H9 (cell line): ENCODE data around the gene ACP3. TPM values are rescaled to one million over a fixed set of nuclear protein-coding genes. Genes with fewer than 3 reads are reported as not detected.

ENCODE experiments used
- DNase-seq: peaks from one replicate; pipeline ENCODE4 v3.0.0-alpha.2; 2017
- H2AFZ ChIP-seq: one replicate; pipeline ENCODE4 v1.6.1; 2013; ENCODE audit warnings: mild to moderate bottlenecking, low read length, control low read depth, moderate library complexity
- H2AK5ac ChIP-seq: 2 replicates; pipeline ENCODE4 v1.6.1; 2013; ENCODE audit warnings: low read length, control low read depth, mixed read lengths; ENCODE audit not compliant: insufficient read length
- H2BK120ac ChIP-seq: one replicate; pipeline ENCODE4 v1.6.1; 2013; ENCODE audit warnings: low read depth, mild to moderate bottlenecking, low read length, control low read depth, inconsistent platforms; ENCODE audit not compliant: poor library complexity, severe bottlenecking
- H2BK12ac ChIP-seq: 2 replicates; pipeline ENCODE4 v1.6.1; 2013; ENCODE audit warnings: low read length, control low read depth, mixed read lengths, low read depth; ENCODE audit not compliant: insufficient read length
- H2BK15ac ChIP-seq: 2 replicates; pipeline ENCODE4 v1.6.1; 2013; ENCODE audit warnings: low read depth, low read length, control low read depth
- H2BK20ac ChIP-seq: one replicate; pipeline ENCODE4 v1.6.1; 2013; ENCODE audit warnings: low read depth, mild to moderate bottlenecking, low read length, control low read depth, inconsistent platforms; ENCODE audit not compliant: poor library complexity, severe bottlenecking
- H2BK5ac ChIP-seq: 2 replicates; pipeline ENCODE4 v1.6.1; 2013; ENCODE audit warnings: low read length, control low read depth, mixed read lengths; ENCODE audit not compliant: insufficient read length
- H3K14ac ChIP-seq: 2 replicates; pipeline ENCODE4 v1.6.1; 2013; ENCODE audit warnings: low read length, control low read depth; ENCODE audit not compliant: insufficient read depth
- H3K18ac ChIP-seq: 2 replicates; pipeline ENCODE4 v1.6.1; 2013; ENCODE audit warnings: low read depth, mild to moderate bottlenecking, mixed read lengths, low read length, control low read depth; ENCODE audit not compliant: insufficient read length
- H3K23ac ChIP-seq: 2 replicates; pipeline ENCODE4 v1.6.1; 2013; ENCODE audit warnings: low read length, control low read depth, mixed read lengths, low read depth; ENCODE audit not compliant: insufficient read length
- H3K23me2 ChIP-seq: 2 replicates; pipeline ENCODE4 v1.6.1; 2013; ENCODE audit warnings: low read depth, mild to moderate bottlenecking, mixed read lengths, low read length, control low read depth; ENCODE audit not compliant: insufficient read length, poor library complexity, severe bottlenecking
- H3K27ac ChIP-seq: 2 replicates; pipeline ENCODE4 v1.5.1; 2013; ENCODE audit warnings: low read length, control low read depth, mixed read lengths, low read depth; ENCODE audit not compliant: insufficient read length
- H3K27me3 ChIP-seq: 2 replicates; pipeline ENCODE4 v1.6.1; 2013; ENCODE audit warnings: low read length, control low read depth, inconsistent platforms; ENCODE audit not compliant: insufficient read depth
- H3K4ac ChIP-seq: 2 replicates; pipeline ENCODE4 v1.6.1; 2013; ENCODE audit warnings: low read depth, mild to moderate bottlenecking, control low read depth, inconsistent platforms, low read length, moderate library complexity
- H3K4me1 ChIP-seq: 2 replicates; pipeline ENCODE4 v1.6.1; 2013; ENCODE audit warnings: low read length, control low read depth, inconsistent platforms; ENCODE audit not compliant: insufficient read depth
- H3K4me2 ChIP-seq: 2 replicates; pipeline ENCODE4 v1.6.1; 2013; ENCODE audit warnings: low read length, control low read depth, mixed read lengths; ENCODE audit not compliant: insufficient read length, insufficient read depth
- H3K56ac ChIP-seq: 2 replicates; pipeline ENCODE4 v1.6.1; 2013; ENCODE audit warnings: low read depth, mild to moderate bottlenecking, mixed read lengths, low read length, control low read depth; ENCODE audit not compliant: insufficient read length
- H3K79me1 ChIP-seq: 2 replicates; pipeline ENCODE4 v1.6.1; 2013; ENCODE audit warnings: low read depth, mild to moderate bottlenecking, moderate library complexity, low read length, control low read depth, inconsistent platforms; ENCODE audit not compliant: insufficient read depth, poor library complexity, severe bottlenecking
- H3K79me2 ChIP-seq: 2 replicates; pipeline ENCODE4 v1.6.1; 2013; ENCODE audit warnings: low read length, control low read depth, inconsistent platforms; ENCODE audit not compliant: insufficient read depth
- H3K9ac ChIP-seq: 2 replicates; pipeline ENCODE4 v1.6.1; 2013; ENCODE audit warnings: low read length, control low read depth, mixed read lengths; ENCODE audit not compliant: insufficient read length; ENCODE audit errors: extremely low read depth
- H3K9me3 ChIP-seq: one replicate; pipeline ENCODE4 v1.6.1; 2013; ENCODE audit warnings: low read depth, low read length, inconsistent platforms; ENCODE audit not compliant: control insufficient read depth
- H3T11ph ChIP-seq: one replicate; pipeline ENCODE4 v1.6.1; 2013; ENCODE audit warnings: mild to moderate bottlenecking, low read length, control low read depth, inconsistent platforms
- H4K20me1 ChIP-seq: one replicate; pipeline ENCODE4 v1.6.1; 2013; ENCODE audit not compliant: control insufficient read depth, insufficient read length, insufficient read depth
- H4K5ac ChIP-seq: 2 replicates; pipeline ENCODE4 v1.6.1; 2013; ENCODE audit warnings: low read depth, mild to moderate bottlenecking, mixed read lengths, low read length, control low read depth; ENCODE audit not compliant: insufficient read length
- H4K8ac ChIP-seq: replicated peaks from 2 replicates; pipeline ENCODE4 v1.6.1; 2013; ENCODE audit warnings: low read length, control low read depth, mixed read lengths, low read depth; ENCODE audit not compliant: insufficient read length
- H4K91ac ChIP-seq: 2 replicates; pipeline ENCODE4 v1.6.1; 2013; ENCODE audit warnings: low read depth, mild to moderate bottlenecking, moderate library complexity, mixed read lengths, low read length, control low read depth; ENCODE audit not compliant: insufficient read length
- H3K27ac Mint-ChIP-seq, 3 experiments: 2 replicates in 2 of 3; 3 replicates in 1 of 3; pipeline ENCODE4 v1.8.0; 2020 to 2021; ENCODE audit warnings: mixed read lengths in 3 of 3, mild to moderate bottlenecking in 1 of 3, moderate library complexity in 1 of 3
- H3K27me3 Mint-ChIP-seq: 2 replicates; pipeline ENCODE4 v1.8.0; 2021; ENCODE audit warnings: low read depth, mild to moderate bottlenecking, moderate library complexity, mixed read lengths
- H3K36me3 Mint-ChIP-seq, 3 experiments: 2 replicates in 2 of 3; 3 replicates in 1 of 3; pipeline ENCODE4 v1.8.0; 2020 to 2021; ENCODE audit warnings: low read depth in 3 of 3, mixed read lengths in 3 of 3; ENCODE audit not compliant: insufficient read depth in 1 of 3
- H3K4me1 Mint-ChIP-seq, 2 experiments: 2 replicates each; pipeline ENCODE4 v1.8.0; 2020; ENCODE audit warnings: mixed read lengths in 2 of 2
- H3K4me3 Mint-ChIP-seq, 2 experiments: 2 replicates in 1 of 2; 3 replicates in 1 of 2; pipeline ENCODE4 v1.8.0; 2020 to 2021; ENCODE audit warnings: mild to moderate bottlenecking in 2 of 2, mixed read lengths in 2 of 2, moderate library complexity in 1 of 2
- H3K9me3 Mint-ChIP-seq, 2 experiments: 2 replicates in 1 of 2; 3 replicates in 1 of 2; pipeline ENCODE4 v1.8.0; 2020; ENCODE audit warnings: mild to moderate bottlenecking in 2 of 2, mixed read lengths in 2 of 2, moderate library complexity in 1 of 2
- CTCF ChIP-seq: fragments of 200-600 bp; sonication (generic); conservative IDR thresholded peaks from 3 replicates; pipeline ENCODE4 v1.8.0; 2021; ENCODE audit warnings: antibody characterized with exemption, mild to moderate bottlenecking
- WGBS: extraction: QIAGEN DNeasy Blood & Tissue Kit; methylation state at CpG from one replicate; pipeline ENCODE4 v1.1.7; 2013; ENCODE audit warnings: missing lambda C conversion rate, low lambda C conversion rate, mixed read lengths; ENCODE audit not compliant: insufficient read length; ENCODE audit errors: extremely low coverage; 5-methylcytosine and 5-hydroxymethylcytosine counted together
- total RNA-seq: library from RNA; stranded (reverse); gene quantifications from 2 replicates; pipeline ENCODE4 v1.2.1, GENCODE V29; 2021

The ACP3 gene
- total RNA-seq, 1 experiment from 2014 or later, result 0.17 TPM

GRCh38 chr3:132401255-132401654 lies 84.0 kb downstream of the ACP3 start:
- Histone ChIP-seq H2AFZ (no peak overlapping the region), H3K23ac (no peak overlapping the region), H3K4me2 (no peak overlapping the region), H3K9ac (no peak overlapping the region), H2AK5ac (no peak overlapping the region), H3K56ac (no peak overlapping the region), H4K20me1 (no peaks in the 10 kb centered on the region), H2BK20ac (no peak overlapping the region), H2BK15ac (no peak overlapping the region), H4K8ac (no peak overlapping the region), H4K5ac (no peak overlapping the region), H3K79me2 (no peaks in the 10 kb centered on the region), H2BK5ac (no peak overlapping the region), H3K4me1 (no peaks in the 10 kb centered on the region), H3K79me1 (no peaks in the 10 kb centered on the region), H2BK12ac (no peak overlapping the region), H3K27ac (no peak overlapping the region), H3K4ac (no peak overlapping the region), H3K18ac (no peak overlapping the region), H3K14ac (no peak overlapping the region), H3T11ph (no peak overlapping the region), H3K23me2 (no peaks in the 10 kb centered on the region), H4K91ac (no peak overlapping the region), H3K27me3 (no peaks in the 10 kb centered on the region), H2BK120ac (no peak overlapping the region), H3K9me3 (no peaks in the 10 kb centered on the region)
- peaks cover 0 to 5% (median 0%) of the 10 kb centered on the region in 3 experiments; a peak in 2 of 7 replicates for H3K36me3 Mint-ChIP-seq
- TF ChIP-seq CTCF, result no peak
- H3K27me3 Mint-ChIP-seq, result no peaks in the 10 kb centered on the region
- no CpG with 5 or more reads among the region's 13 CpGs for WGBS
- peaks cover 0 to 5% of the 10 kb centered on the region in 2 experiments; a peak in 1 of 4 replicates for H3K4me1 Mint-ChIP-seq
- DNase-seq, result no peak
- H3K27ac Mint-ChIP-seq, result no peak overlapping the region; a peak in 1 of 7 replicates
- H3K4me3 Mint-ChIP-seq, result no peak overlapping the region
- peaks cover 0 to 4% of the 10 kb centered on the region in 2 experiments; a peak in 2 of 5 replicates for H3K9me3 Mint-ChIP-seq
